ENCODE measurements around the gene TMEM238. TPM values are rescaled to one million over a fixed set of nuclear protein-coding genes. Genes with fewer than 3 reads are reported as not detected.

TMEM238 gene
- total and polyA plus RNA-seq, 2 donors (not counting 3 experiments of a cell fraction or from before 2014, with no cell fraction given) = 0.18 to 0.35 TPM

DNA sequence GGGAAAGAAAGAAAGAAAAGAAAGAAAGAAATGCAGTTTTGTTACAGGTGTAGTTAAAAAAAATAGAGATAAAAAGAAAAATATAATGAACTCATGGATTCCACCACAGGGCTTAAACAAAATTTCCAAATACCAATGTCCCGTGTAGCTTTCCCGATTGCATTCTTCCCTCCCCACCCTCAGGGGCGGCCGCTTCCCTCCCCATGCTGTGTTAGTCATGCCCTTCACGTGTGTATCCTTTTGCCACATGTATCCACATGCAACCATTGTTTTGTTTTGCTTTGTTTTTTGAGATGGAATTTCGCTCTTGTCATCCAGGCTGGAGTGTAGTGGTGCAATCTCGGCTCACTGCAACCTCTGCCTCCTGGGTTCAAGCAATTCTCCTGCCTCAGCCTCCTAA is 48.0 kb downstream of the TMEM238 start:
- H3K9ac ChIP-seq (replicated peaks; ENCODE audit: extremely low read depth, insufficient read depth, low read length) = no peak overlapping the region
- TF ChIP-seq MAX (IDR thresholded peaks at IDR 0.05; ENCODE audit: insufficient read depth, insufficient read length) (no peak), GATA2 (IDR thresholded peaks at IDR 0.05; ENCODE audit: insufficient read depth, insufficient read length, low read depth, low read length) (no peak), POLR2A (IDR thresholded peaks at IDR 0.05; ENCODE audit: low read depth, low read length) (no peak), FOS (IDR thresholded peaks at IDR 0.05; ENCODE audit: borderline replicate concordance, insufficient read depth, low read length) (no peak), POLR2AphosphoS5 (IDR thresholded peaks at IDR 0.05; ENCODE audit: insufficient read depth, low read depth, low read length) (no peak), EZH2 (IDR thresholded peaks at IDR 0.05; ENCODE audit: borderline replicate concordance, low read depth, low read length, severe bottlenecking) (no peak), MYC (IDR thresholded peaks at IDR 0.05; ENCODE audit: low read depth, low read length) (no peak), JUN (IDR thresholded peaks at IDR 0.05; ENCODE audit: borderline replicate concordance, insufficient read depth, insufficient read length, low read depth) (no peak)
- TF ChIP-seq, protein P1, sequence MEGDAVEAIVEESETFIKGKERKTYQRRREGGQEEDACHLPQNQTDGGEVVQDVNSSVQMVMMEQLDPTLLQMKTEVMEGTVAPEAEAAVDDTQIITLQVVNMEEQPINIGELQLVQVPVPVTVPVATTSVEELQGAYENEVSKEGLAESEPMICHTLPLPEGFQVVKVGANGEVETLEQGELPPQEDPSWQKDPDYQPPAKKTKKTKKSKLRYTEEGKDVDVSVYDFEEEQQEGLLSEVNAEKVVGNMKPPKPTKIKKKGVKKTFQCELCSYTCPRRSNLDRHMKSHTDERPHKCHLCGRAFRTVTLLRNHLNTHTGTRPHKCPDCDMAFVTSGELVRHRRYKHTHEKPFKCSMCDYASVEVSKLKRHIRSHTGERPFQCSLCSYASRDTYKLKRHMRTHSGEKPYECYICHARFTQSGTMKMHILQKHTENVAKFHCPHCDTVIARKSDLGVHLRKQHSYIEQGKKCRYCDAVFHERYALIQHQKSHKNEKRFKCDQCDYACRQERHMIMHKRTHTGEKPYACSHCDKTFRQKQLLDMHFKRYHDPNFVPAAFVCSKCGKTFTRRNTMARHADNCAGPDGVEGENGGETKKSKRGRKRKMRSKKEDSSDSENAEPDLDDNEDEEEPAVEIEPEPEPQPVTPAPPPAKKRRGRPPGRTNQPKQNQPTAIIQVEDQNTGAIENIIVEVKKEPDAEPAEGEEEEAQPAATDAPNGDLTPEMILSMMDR (IDR thresholded peaks at IDR 0.05; ENCODE audit: extremely low read depth in 1 of 2, insufficient read depth in 1 of 2, low read depth in 1 of 2, low read length in 2 of 2) = no peak
- no peak overlapping the region for H3K4me2 ChIP-seq (ENCODE audit: insufficient read depth, low read length)
- intact Hi-C loops (cut with micrococcal nuclease) = loop anchor here (10.0 kb wide), 1 partner anchor 319 kb away; the partner anchor contains the start of gene U2AF2
- H3K9me1 ChIP-seq (replicated peaks; ENCODE audit: control insufficient read depth, extremely low read depth, insufficient read depth, low read length) = no peaks in the 10 kb centered on the region
- ChIA-PET CTCF (no interaction called here), POLR2A (no interaction called here)
- no peak overlapping the region for H3K4me3 ChIP-seq (replicated peaks in 1 of 3; ENCODE audit: insufficient read depth in 1 of 3, low read depth in 1 of 3, low read length in 3 of 3)
- dilution Hi-C loops (cut with MboI; ENCODE audit: extremely low pct_ligation_motif_present, low sequenced_read_pairs) = no loop called here
- H3K36me3 ChIP-seq (ENCODE audit: control insufficient read depth in 2 of 2, extremely low read depth in 1 of 2, insufficient read depth in 2 of 2, low read length in 2 of 2) = no peaks in the 10 kb centered on the region
- no peaks in the 10 kb centered on the region for H3K9me3 ChIP-seq (replicated peaks; ENCODE audit: control insufficient read depth, insufficient read depth, low read length)
- H2AFZ ChIP-seq (ENCODE audit: low read depth, low read length) = no peak overlapping the region
- peaks cover 10% of the 10 kb centered on the region for H3K4me1 ChIP-seq (ENCODE audit: control insufficient read depth, extremely low read depth, insufficient read depth, low read length)
- H3K79me2 ChIP-seq (ENCODE audit: control insufficient read depth, insufficient read depth, low read length) = no peaks in the 10 kb centered on the region
- no peaks in the 10 kb centered on the region for H4K20me1 ChIP-seq (replicated peaks; ENCODE audit: control insufficient read depth, extremely low read depth, insufficient read depth, low read length)
- no peak overlapping the region for H3K27ac ChIP-seq (ENCODE audit: insufficient read depth, low read depth, low read length)
- DNase-seq (ENCODE audit: low read depth, low spot score) (no peak), FAIRE-seq (no peak)
- H3K27me3 ChIP-seq (ENCODE audit: control insufficient read depth in 2 of 2, insufficient read depth in 2 of 2, low read length in 2 of 2) = peaks cover 0 to 5% of the 10 kb centered on the region in 2 experiments
- BruUV-seq (replicated peaks) = no TSS peak
